SK-N-SH (cell line): ENCODE results near the gene CLRN3. TPM values are rescaled to one million over a fixed set of nuclear protein-coding genes. Genes with fewer than 3 reads are reported as not detected.

Experiments used
- CTCF ChIA-PET: fragments of 300-600, 350-600 bp; formaldehyde crosslinking; extraction: SDS; loops from one replicate; lab custom pipeline; 2021; lab: Yijun Ruan, JAX
- POLR2A ChIA-PET: fragments of 350-600 bp; sonication (Branson Sonifier 250); formaldehyde crosslinking; extraction: SDS; loops from one replicate; lab custom pipeline; 2020; ENCODE audit warnings: antibody characterized with exemption, inconsistent platforms; lab: Yijun Ruan, JAX
- DNase-seq: peaks from one replicate; pipeline ENCODE4 v3.0.0; 2012
- H2AFZ ChIP-seq: fragments of 200-600 bp; sonication (generic); 2 replicates; pipeline ENCODE4 v1.8.1; 2016; ENCODE audit warnings: antibody characterized with exemption, mild to moderate bottlenecking, low read depth
- H3F3A ChIP-seq: fragments of 200-600 bp; sonication (generic); replicated peaks from 2 replicates; pipeline ENCODE3; 2016; ENCODE audit warnings: antibody characterized with exemption, mild to moderate bottlenecking; ENCODE audit not compliant: insufficient read depth
- H3K27ac ChIP-seq, 2 experiments: fragments of 200-500 bp in 1 of 2; fragments of 200-600 bp in 1 of 2; sonication (Bioruptor generic) in 1 of 2; sonication (generic), shearing (Covaris generic) in 1 of 2; 2 replicates each; pipeline versions ENCODE4 v1.5.1 to v1.6.1; 2014 to 2016; ENCODE audit warnings: low read depth in 2 of 2, inconsistent platforms in 1 of 2, low read length in 1 of 2, mild to moderate bottlenecking in 1 of 2, mixed read lengths in 1 of 2
- H3K27me3 ChIP-seq: fragments of 200-600 bp; sonication (generic), shearing (Covaris generic); 2 replicates; pipeline ENCODE4 v1.6.1; 2016; ENCODE audit warnings: mixed run types; ENCODE audit not compliant: insufficient read depth
- H3K36me3 ChIP-seq, 2 experiments: fragments of 200-500 bp in 1 of 2; fragments of 200-600 bp in 1 of 2; sonication (Bioruptor generic) in 1 of 2; sonication (generic) in 1 of 2; replicated peaks in 1 of 2; 2 replicates each; pipeline versions ENCODE3 to v1.5.1; 2014 to 2016; ENCODE audit warnings: low read length in 1 of 2, mild to moderate bottlenecking in 1 of 2; ENCODE audit not compliant: insufficient read depth in 2 of 2, control insufficient read depth in 1 of 2
- H3K4me1 ChIP-seq, 2 experiments: fragments of 200-500 bp in 1 of 2; fragments of 200-600 bp in 1 of 2; sonication (Bioruptor generic) in 1 of 2; sonication (generic), shearing (Covaris generic) in 1 of 2; 2 replicates each; pipeline versions ENCODE4 v1.5.1 to v1.6.1; 2014 to 2016; ENCODE audit warnings: low read depth in 1 of 2, low read length in 1 of 2, mixed run types in 1 of 2; ENCODE audit not compliant: insufficient read depth in 2 of 2, control insufficient read depth in 1 of 2
- H3K4me2 ChIP-seq: fragments of 200-600 bp; sonication (generic), shearing (Covaris generic); 2 replicates; pipeline ENCODE4 v1.6.1; 2017; ENCODE audit warnings: mixed run types
- H3K4me3 ChIP-seq, 2 experiments: fragments of 200-500 bp in 1 of 2; fragments of 200-600 bp in 1 of 2; sonication (Bioruptor generic) in 1 of 2; sonication (generic), shearing (Covaris generic) in 1 of 2; 2 replicates each; pipeline versions ENCODE4 v1.5.1 to v1.8.1; 2014 to 2016; ENCODE audit warnings: low read depth in 2 of 2, inconsistent platforms in 1 of 2, low read length in 1 of 2, mild to moderate bottlenecking in 1 of 2, mixed read lengths in 1 of 2, moderate library complexity in 1 of 2
- H3K79me2 ChIP-seq: fragments of 200-600 bp; sonication (generic); 2 replicates; pipeline ENCODE4 v1.8.1; 2017; ENCODE audit warnings: mild to moderate bottlenecking; ENCODE audit not compliant: insufficient read depth
- H3K9ac ChIP-seq: fragments of 200-600 bp; sonication (generic); 2 replicates; pipeline ENCODE4 v1.6.1; 2017; ENCODE audit warnings: mixed run types
- H3K9me2 ChIP-seq: fragments of 200-600 bp; sonication (generic); 2 replicates; pipeline ENCODE4 v1.6.1; 2017; ENCODE audit warnings: mixed run types
- H3K9me3 ChIP-seq: fragments of 200-600 bp; sonication (generic); 2 replicates; pipeline ENCODE4 v1.6.1; 2017; ENCODE audit warnings: mixed run types, mild to moderate bottlenecking, moderate library complexity
- H4K20me1 ChIP-seq: fragments of 200-600 bp; sonication (generic); 2 replicates; pipeline ENCODE4 v1.6.1; 2017; ENCODE audit warnings: mild to moderate bottlenecking, mixed run types; ENCODE audit not compliant: insufficient read depth
- CHD2 ChIP-seq: fragments of 150-350 bp; IDR thresholded peaks from 2 replicates; pipeline ENCODE4 v1.6.1; 2018; ENCODE audit warnings: low read length; ENCODE audit not compliant: partially characterized antibody
- EP300 ChIP-seq, 2 experiments: IDR thresholded peaks; 2 replicates each; pipeline versions ENCODE4 v1.4.0 to v1.6.1; 2012; ENCODE audit warnings: borderline replicate concordance in 1 of 2, low read depth in 1 of 2, low read length in 1 of 2
- EZH2phosphoT487 ChIP-seq: fragments of 200-600 bp; sonication (generic); IDR thresholded peaks from 2 replicates; pipeline ENCODE4 v1.6.1; 2017; ENCODE audit warnings: low read depth, mixed run types, mild to moderate bottlenecking, antibody characterized with exemption, moderate library complexity, borderline replicate concordance
- FOSL2 ChIP-seq: IDR thresholded peaks from 2 replicates; pipeline ENCODE4 v1.4.0; 2012; ENCODE audit warnings: low read depth, mild to moderate bottlenecking, moderate library complexity, borderline replicate concordance
- FOXJ3 ChIP-seq: sonication (generic); formaldehyde crosslinking; IDR thresholded peaks from 2 replicates; pipeline ENCODE4 v1.5.1; 2020; ENCODE audit warnings: mild to moderate bottlenecking, missing genetic modification reagents
- GABPA ChIP-seq: IDR thresholded peaks from 2 replicates; pipeline ENCODE4 v1.4.0; 2012; ENCODE audit warnings: low read depth, mild to moderate bottlenecking
- GATA2 ChIP-seq: sonication (generic); formaldehyde crosslinking; IDR thresholded peaks from 2 replicates; pipeline ENCODE4 v1.5.0; 2020; ENCODE audit warnings: mild to moderate bottlenecking, missing genetic modification reagents
- MAX ChIP-seq: IDR thresholded peaks from 2 replicates; pipeline ENCODE4 v1.4.0; 2012; ENCODE audit warnings: low read depth
- NRF1 ChIP-seq: IDR thresholded peaks from 2 replicates; pipeline ENCODE4 v1.6.1; 2012; ENCODE audit warnings: low read depth, mild to moderate bottlenecking, low read length
- PBX3 ChIP-seq: IDR thresholded peaks from 2 replicates; pipeline ENCODE4; 2012
- RAD21 ChIP-seq: IDR thresholded peaks from 2 replicates; pipeline ENCODE4 v1.6.1; 2012; ENCODE audit warnings: mild to moderate bottlenecking, low read length
- RFX5 ChIP-seq: IDR thresholded peaks from 2 replicates; pipeline ENCODE4 v1.6.1; 2012; ENCODE audit warnings: mild to moderate bottlenecking, improper control_type of control experiment, low read length
- RXRA ChIP-seq: IDR thresholded peaks from 2 replicates; pipeline ENCODE4 v1.4.0; 2012; ENCODE audit warnings: low read depth, mild to moderate bottlenecking, borderline replicate concordance
- SIN3A ChIP-seq: IDR thresholded peaks from 2 replicates; pipeline ENCODE4 v1.6.1; 2012; ENCODE audit warnings: low read depth, mild to moderate bottlenecking, low read length, moderate library complexity, borderline replicate concordance
- SMC3 ChIP-seq: IDR thresholded peaks from 2 replicates; pipeline ENCODE4 v1.6.1; 2012; ENCODE audit warnings: low read depth, low read length, improper control_type of control experiment
- USF2 ChIP-seq: fragments of 150-350 bp; IDR thresholded peaks from 2 replicates; pipeline ENCODE4 v1.6.1; 2017; ENCODE audit warnings: antibody characterized with exemption, low read length, low read depth, borderline replicate concordance
- WGBS: methylation state at CpG from one replicate; pipeline ENCODE4 v1.1.6; 2017; ENCODE audit warnings: low lambda C conversion rate; 5-methylcytosine and 5-hydroxymethylcytosine counted together
- polyA plus RNA-seq, 3 experiments: library from polyadenylated mRNA; depleted of rRNA; stranded (reverse); fragments of >200 nt; gene quantifications; 2 replicates each; pipeline ENCODE4 v1.2.3, GENCODE V29; 2012
- TF ChIP-seq, protein P1 (sequence below): IDR thresholded peaks from 2 replicates; pipeline ENCODE4 v1.6.1; 2012; ENCODE audit warnings: mild to moderate bottlenecking, low read depth, low read length, moderate library complexity
- TF ChIP-seq, protein P2 (sequence below): IDR thresholded peaks from 2 replicates; pipeline ENCODE4 v1.4.0; 2012; ENCODE audit warnings: low read depth, borderline replicate concordance

Gene CLRN3
- polyA plus RNA-seq, 1 of the 3 experiments (the other 2 are of a cell fraction): 0.25 TPM

- Histone ChIP-seq H2AFZ (no peak overlapping the region), H3K4me2 (no peak overlapping the region), H3K36me3 (no peaks in the 10 kb centered on the region)
- POLR2A ChIA-PET: no interaction called here
- TF ChIP-seq RFX5: no peak
- TF ChIP-seq, protein P1, sequence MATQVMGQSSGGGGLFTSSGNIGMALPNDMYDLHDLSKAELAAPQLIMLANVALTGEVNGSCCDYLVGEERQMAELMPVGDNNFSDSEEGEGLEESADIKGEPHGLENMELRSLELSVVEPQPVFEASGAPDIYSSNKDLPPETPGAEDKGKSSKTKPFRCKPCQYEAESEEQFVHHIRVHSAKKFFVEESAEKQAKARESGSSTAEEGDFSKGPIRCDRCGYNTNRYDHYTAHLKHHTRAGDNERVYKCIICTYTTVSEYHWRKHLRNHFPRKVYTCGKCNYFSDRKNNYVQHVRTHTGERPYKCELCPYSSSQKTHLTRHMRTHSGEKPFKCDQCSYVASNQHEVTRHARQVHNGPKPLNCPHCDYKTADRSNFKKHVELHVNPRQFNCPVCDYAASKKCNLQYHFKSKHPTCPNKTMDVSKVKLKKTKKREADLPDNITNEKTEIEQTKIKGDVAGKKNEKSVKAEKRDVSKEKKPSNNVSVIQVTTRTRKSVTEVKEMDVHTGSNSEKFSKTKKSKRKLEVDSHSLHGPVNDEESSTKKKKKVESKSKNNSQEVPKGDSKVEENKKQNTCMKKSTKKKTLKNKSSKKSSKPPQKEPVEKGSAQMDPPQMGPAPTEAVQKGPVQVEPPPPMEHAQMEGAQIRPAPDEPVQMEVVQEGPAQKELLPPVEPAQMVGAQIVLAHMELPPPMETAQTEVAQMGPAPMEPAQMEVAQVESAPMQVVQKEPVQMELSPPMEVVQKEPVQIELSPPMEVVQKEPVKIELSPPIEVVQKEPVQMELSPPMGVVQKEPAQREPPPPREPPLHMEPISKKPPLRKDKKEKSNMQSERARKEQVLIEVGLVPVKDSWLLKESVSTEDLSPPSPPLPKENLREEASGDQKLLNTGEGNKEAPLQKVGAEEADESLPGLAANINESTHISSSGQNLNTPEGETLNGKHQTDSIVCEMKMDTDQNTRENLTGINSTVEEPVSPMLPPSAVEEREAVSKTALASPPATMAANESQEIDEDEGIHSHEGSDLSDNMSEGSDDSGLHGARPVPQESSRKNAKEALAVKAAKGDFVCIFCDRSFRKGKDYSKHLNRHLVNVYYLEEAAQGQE: no peak
- TF ChIP-seq, all 33 proteins: peak for 0
- Histone ChIP-seq H3K4me3 (no peak overlapping the region), H4K20me1 (no peaks in the 10 kb centered on the region), H3K79me2 (no peaks in the 10 kb centered on the region), H3K9ac (no peak overlapping the region), H3K4me1 (peaks cover 6 to 7% of the 10 kb centered on the region in 2 experiments; a peak in 2 of 4 replicates), H3K27me3 (no peaks in the 10 kb centered on the region; the same call in 1 of the 2 replicates), H3K9me2 (no peaks in the 10 kb centered on the region), H3K9me3 (no peaks in the 10 kb centered on the region), H3K27ac (no peak overlapping the region), H3F3A (no peaks in the 10 kb centered on the region)
- CTCF ChIA-PET: interaction anchor here (0.6 to 1.8 kb wide), 3 partner anchors 12 to 164 kb away, joined by 3 to 6 read pairs (median 4); no protein-coding TSS in a partner anchor
- 82% methylated on average over 10 of the region's 12 CpGs for WGBS
- DNase-seq: no peak
Measured at GRCh38 chr10:127886371-127887051, 6.2 kb downstream of the CLRN3 start.

DNA sequence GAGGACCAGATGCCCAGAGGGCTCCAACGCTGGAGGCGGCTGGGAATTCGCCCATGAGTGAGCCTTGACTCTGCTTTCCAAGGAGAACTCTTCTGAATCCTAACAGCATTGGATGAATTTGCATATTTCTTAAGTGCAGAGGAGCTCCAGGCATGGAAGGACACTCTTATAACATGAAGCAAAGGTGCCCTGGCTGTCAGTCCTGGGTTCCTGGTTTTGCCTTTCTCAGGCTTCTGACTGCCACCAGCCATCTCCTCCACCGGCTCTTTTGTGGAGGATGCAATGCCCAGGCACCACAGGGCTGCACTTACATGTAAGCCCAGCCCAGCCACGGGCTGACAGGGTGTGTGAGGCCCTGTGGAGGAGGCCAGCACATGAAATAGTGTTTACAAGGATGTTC lies 8.2 kb downstream of the CLRN3 start:
- no peak for TF ChIP-seq FOXJ3 (CRISPR knock-in tag)
- TF ChIP-seq MAX: no peak
- no peak for TF ChIP-seq RAD21
- no peak for TF ChIP-seq NRF1
- TF ChIP-seq SMC3: no peak
- TF ChIP-seq EZH2phosphoT487: no peak
- TF ChIP-seq SIN3A: no peak
- no peak for TF ChIP-seq PBX3
- no peak for TF ChIP-seq RFX5
- no peak for TF ChIP-seq CHD2
- no peak for TF ChIP-seq FOSL2
- no peak for TF ChIP-seq GABPA
- no peak for TF ChIP-seq USF2
- TF ChIP-seq, protein P2, sequence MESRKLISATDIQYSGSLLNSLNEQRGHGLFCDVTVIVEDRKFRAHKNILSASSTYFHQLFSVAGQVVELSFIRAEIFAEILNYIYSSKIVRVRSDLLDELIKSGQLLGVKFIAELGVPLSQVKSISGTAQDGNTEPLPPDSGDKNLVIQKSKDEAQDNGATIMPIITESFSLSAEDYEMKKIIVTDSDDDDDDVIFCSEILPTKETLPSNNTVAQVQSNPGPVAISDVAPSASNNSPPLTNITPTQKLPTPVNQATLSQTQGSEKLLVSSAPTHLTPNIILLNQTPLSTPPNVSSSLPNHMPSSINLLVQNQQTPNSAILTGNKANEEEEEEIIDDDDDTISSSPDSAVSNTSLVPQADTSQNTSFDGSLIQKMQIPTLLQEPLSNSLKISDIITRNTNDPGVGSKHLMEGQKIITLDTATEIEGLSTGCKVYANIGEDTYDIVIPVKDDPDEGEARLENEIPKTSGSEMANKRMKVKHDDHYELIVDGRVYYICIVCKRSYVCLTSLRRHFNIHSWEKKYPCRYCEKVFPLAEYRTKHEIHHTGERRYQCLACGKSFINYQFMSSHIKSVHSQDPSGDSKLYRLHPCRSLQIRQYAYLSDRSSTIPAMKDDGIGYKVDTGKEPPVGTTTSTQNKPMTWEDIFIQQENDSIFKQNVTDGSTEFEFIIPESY: no peak
- no peak for TF ChIP-seq RXRA
- no peak for TF ChIP-seq EP300 (IDR thresholded peaks at IDR 0.05; ENCODE audit: borderline replicate concordance in 1 of 2, low read depth in 1 of 2, low read length in 1 of 2)
- TF ChIP-seq GATA2: no peak
- Histone ChIP-seq H3F3A (no peaks in the 10 kb centered on the region), H3K27me3 (no peaks in the 10 kb centered on the region; the same call in 1 of the 2 replicates), H3K27ac (no peak overlapping the region), H3K36me3 (no peaks in the 10 kb centered on the region), H3K4me3 (no peak overlapping the region), H3K4me1 (peaks cover 2 to 7% of the 10 kb centered on the region in 2 experiments; a peak in 2 of 4 replicates), H3K79me2 (no peaks in the 10 kb centered on the region), H4K20me1 (no peaks in the 10 kb centered on the region), H3K4me2 (no peak overlapping the region), H3K9me2 (no peaks in the 10 kb centered on the region), H3K9ac (no peak overlapping the region), H3K9me3 (no peaks in the 10 kb centered on the region), H2AFZ (no peak overlapping the region)
- WGBS: 55% methylated on average over 5 of the region's 5 CpGs
- ChIA-PET POLR2A (no interaction called here), CTCF (interaction anchor here (1.2 to 1.3 kb wide), 3 partner anchors 14 to 127 kb away, joined by 3 read pairs; no protein-coding TSS in a partner anchor)
- no peak for DNase-seq
